ENCODE results near the gene TMEM62.

The TMEM62 gene

DNA sequence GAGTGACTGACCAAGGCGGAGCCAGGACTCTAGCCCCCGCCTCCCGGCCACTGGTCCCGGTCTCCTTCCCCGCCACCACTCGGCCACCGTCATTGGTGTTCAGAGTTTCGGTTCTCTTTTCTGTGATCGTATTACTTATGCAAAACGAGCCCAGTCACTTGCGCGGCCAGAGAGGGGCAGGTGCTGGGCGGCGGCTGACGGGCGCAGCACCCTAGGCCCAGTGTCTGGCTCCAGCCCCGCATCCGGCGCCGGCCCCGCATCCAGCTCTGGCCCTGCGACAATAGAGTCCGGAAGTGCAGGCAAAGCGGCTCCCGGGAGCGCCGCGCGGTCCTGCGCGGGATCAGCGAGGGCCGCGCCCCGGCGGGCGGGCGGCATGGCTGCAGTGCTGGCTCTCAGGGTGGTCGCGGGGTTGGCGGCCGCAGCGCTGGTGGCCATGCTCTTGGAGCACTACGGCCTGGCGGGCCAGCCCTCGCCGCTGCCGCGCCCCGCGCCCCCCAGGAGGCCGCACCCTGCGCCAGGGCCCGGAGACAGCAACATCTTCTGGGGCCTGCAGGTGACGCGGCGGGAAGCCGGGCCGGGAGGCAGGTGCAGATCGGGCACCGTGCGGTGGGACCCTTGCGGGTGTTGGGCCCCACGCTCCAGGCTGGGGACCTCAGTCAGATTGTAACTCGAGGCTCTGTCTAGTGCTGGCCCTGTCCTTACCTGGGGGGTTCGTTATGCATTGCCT is at the start of gene TMEM62:
Gene TMEM62 (plus strand): TSS at position 157 of the 727 bp plus-strand sequence. CDS start 217 bp downstream, at position 374.
- DNase-seq (ENCODE audit: low read depth): peak; percentile 32

DNA sequence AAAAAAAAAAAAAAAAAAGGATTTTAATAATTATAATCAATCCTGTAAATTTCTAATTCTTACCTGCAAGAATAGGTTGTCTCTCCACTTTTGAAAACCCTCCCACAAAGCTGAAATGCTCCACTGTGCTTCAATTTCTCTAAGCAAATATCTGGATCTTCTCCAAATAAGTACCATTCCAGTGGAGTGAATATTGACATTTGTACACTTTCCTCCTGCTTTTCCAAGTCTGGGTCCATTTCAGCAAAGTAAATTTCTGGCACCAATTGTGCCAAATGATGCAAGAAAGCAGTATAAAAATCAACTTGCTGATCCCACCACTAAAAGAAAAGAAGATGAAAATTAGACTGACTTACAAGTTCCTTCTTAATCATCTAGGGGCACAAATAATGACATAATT is 47.5 kb upstream of the TMEM62 start:
- DNase-seq (ENCODE audit: low read depth): no peak

DNA sequence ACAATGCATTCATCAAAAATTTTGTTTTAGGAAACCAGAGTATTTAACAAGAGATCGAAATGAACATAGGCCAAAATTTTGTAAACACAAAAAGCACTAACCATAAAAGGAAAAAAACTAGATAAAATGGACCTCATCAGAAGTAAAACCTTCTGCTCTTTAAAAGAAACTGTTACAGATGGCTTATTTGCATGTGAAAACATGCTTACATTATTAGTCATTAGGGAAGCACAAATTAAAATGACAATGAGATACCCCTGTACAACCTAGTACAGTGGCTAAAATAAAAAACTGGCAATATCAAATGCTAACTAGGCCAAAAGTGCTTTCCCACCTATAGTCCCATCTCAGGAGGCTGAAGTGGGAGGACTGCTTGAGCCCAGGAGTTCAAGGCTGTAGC is 46.8 kb upstream of the TMEM62 start:
- DNase-seq (ENCODE audit: low read depth): no peak

DNA sequence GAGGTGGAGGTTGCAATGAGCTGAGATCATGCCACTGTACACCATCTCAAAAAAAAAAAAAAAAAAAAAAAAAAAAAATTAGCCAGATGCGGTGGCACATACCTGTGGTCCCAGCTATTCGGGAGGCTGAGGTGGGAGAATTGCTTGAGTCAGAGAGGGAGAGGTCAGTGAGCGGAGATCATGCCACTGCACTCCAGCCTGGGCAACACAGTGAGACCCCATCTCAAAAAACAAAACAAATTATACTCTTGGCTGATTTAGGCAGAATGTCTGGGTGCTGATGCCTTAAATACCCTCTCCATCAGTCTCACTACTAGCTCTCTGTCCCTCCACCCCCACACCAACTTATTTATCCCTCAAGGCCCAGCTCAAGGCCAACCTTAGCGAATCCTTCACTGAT is 41.5 kb upstream of the TMEM62 start:
- DNase-seq (ENCODE audit: low read depth): no peak

DNA sequence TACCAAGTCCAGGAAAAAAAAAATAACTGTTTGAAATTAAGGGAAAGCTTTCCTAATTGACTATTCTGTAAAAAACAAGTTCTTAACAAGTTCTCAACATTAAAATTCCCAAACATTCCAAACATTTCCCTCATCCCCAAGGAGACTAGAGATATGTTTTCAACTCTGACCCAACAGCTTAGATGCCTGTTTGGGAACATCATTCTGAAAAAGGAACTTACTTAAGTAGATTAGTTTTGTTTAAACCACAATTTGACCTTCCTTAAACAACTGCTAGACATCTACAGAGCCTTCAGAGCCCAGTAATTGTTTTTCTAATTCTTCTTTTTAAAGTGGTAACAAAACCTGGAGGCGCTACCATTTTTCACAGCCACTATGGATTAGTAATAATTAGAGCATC is 40.4 kb upstream of the TMEM62 start:
- no peak for DNase-seq (ENCODE audit: low read depth)

DNA sequence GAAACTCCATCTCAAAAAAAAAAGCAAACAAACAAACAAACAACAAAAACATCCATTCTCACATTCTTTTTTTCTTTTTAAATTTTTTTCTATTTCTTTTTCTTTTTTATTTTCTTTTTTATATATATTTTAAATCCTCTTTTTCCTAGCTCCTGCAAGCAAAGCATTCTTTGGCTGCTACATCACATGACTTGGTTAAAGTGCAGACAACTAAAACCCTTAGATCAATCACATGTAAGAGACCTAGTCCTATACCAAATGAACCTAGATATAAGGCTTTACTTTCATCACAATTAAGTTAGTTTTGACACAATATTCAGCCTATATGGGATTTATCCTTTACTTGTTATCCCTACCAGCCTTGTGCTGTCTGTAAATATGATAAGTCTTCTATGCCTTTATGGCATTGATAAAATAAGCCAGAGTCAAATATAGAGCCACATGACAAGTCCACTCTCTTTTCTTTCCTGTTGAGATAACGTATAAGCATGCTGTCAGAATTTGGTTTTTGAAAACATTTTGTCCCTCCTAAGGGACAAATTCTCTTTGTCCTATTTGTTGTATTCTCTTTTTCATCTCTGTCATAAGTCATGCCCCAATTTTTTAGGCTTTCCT is 38.9 kb upstream of the TMEM62 start:
- no peak for DNase-seq (ENCODE audit: low read depth)

DNA sequence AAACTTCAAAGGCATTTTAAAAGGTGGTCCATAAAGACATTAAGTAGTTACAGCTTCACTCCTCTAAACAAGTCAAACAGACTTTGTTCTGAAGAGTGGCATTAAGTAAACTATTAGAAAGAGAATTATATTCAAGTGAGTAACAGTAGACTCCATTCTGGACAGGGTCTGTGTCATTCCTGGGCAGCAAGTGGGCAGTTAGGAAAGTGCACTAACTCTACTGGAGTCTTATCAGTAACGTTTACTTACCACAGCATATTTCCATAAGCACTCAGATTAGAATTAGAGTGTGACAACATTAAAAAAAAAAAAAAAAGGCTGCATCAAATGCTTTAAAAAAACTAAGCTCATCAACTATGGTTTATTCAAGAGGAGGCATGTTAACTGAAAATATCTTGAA is 38.1 kb upstream of the TMEM62 start:
- DNase-seq (ENCODE audit: low read depth): no peak

DNA sequence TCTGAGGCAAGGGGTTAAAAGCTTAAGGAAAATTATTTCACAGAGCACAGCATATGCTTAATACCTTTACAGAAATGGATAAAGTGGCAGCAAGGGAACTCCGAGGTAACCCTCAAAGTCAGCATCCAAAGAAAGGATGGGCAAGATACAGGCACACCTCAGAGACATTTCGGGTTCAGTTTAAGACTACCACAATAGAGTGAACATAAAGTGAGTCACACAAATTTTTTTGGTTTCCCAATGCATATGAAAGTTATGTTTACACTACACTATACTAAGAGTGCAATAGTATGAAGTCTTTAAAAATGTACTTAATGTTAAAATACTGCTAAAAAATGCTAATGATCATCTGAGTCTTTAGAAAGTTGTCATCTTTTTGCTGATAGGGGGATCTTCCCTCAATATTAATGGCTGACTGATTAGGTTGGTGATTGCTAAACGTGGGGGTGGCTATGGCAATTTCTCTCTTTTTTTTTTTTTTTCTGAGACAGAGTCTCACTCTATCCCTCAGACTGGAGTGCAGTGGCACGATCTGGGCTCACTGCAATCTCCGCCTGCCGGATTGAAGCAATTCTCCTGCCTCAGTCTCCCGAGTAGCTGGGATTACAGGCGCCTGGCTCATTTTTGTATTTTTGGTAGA is 37.6 kb upstream of the TMEM62 start:
- no peak for DNase-seq (ENCODE audit: low read depth)

DNA sequence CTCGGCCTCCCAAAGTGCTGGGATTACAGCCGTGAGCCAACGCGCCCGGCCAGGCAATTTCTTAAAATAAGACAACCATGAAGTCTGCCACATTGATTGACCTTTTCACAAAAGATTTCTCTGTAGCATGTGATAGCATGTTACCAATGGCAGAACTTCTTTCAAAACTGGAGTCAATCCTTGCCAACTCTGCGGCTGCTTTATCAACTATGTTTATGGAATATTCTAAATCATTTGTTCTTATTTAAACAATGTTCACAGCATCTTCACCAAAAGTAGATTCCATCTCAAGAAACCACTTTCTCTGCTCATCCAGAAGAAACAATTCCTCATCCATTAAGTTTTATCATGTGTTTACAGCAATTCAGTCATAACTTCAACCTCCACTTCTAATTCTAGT is 37.0 kb upstream of the TMEM62 start:
- no peak for DNase-seq (ENCODE audit: low read depth)

DNA sequence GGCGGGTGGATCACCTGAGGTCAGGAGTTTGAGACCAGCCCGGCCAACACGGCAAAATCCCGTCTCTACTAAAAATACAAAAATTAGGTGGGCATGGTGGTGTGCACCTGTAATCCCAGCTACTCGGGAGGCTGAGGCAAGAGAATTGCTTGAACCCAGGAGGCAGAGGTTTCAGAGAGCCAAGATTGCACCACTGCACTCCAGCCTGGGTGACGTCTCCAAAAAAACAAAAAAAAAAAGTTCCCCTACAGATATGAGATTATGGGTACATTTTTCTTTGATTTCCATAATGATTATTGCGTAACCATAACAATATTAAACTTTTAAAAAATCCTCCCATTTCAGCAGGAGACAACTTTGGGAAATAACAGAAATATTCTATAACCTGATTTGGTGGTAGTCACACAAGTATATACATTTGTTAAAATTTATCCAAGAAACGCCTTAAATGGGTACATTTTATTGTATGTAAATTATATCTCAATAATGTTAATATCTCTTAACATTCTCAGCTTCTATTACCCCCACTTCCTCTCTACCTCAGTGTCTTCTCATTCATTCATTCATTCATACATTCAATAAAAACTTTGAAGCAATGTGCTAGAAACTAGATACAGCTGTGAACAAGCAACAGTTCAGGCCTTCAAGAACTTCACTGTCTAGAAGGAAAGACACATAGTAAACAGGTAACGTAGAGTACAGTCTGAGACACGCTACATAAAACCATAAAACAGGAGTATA is 34.1 kb upstream of the TMEM62 start:
- DNase-seq (ENCODE audit: low read depth): no peak

DNA sequence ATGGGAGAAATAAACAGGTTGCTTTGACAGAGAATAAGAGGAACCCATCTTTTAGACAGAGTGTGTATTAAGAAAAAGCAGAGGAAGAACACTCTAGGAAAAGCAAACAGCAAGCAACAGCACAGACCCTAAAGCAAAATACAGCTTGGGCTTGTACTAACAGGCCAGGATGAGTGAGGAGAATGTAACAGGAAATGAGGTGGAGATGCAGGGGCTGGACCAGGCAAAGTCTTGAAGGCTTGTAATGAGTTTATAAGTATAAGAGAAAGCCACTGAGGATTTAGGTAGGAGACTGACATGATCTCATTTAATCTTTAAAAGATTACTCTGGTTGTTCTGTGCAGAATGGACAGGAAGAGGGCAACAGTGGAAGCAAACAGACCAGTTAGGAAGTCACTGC is 32.4 kb upstream of the TMEM62 start:
- no peak for DNase-seq (ENCODE audit: low read depth)

DNA sequence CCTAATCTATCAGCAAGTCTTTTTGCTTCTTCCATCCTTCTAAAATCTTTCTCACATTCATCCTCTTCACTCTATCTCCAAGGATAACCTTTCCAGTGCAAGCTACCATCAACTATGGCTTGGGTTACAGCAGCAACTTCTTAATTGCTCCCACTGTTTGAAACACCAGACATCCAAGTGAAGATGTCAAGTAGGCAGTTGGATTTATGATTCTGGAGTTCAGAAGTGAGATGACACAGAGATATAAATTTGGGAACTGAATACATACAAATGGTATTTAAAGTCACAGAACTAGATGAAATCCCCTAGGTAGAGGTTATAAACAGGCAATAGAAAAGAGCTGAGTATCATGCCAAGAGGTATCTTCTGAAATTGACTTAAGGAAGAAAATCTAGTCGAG is 31.2 kb upstream of the TMEM62 start:
- DNase-seq (ENCODE audit: low read depth): no peak

DNA sequence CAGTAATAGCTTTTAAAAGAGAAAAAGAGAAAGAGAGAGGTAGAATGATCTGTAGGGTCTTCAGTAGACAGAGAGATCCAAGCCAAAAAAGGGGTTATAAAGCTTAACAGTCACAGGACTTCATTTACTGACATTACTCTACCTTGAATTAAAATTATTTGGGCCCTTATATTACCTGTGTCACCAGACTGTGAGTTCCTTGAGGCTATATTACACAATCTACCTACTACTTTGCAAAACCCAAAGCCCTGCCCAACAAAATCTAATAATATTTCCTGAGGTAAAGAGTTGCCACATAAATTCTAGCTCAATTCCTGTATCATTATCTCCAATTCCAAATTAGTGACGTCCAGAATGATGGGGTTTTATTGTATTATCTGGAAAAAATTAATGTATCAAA is 29.5 kb upstream of the TMEM62 start:
- DNase-seq (ENCODE audit: low read depth): no peak

DNA sequence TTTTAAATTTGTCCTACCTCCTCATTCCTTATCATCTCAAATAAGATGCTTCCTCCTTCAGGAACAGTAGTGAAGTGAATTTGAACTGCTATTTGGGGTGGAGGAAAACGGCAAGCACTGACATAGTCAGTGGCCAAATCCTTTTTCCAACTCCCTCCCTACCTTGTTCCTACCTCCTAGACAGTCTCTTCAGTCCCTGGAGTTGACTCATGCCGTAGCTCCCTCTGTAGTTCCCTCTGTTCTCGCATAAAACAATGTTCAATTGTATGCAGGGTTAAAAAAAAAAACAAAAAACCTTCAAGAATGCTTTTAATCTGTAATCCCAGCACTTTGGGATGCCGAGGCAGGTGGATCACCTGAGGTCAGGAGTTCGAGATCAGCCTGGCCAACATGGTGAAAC is 29.0 kb upstream of the TMEM62 start:
- no peak for DNase-seq (ENCODE audit: low read depth)

DNA sequence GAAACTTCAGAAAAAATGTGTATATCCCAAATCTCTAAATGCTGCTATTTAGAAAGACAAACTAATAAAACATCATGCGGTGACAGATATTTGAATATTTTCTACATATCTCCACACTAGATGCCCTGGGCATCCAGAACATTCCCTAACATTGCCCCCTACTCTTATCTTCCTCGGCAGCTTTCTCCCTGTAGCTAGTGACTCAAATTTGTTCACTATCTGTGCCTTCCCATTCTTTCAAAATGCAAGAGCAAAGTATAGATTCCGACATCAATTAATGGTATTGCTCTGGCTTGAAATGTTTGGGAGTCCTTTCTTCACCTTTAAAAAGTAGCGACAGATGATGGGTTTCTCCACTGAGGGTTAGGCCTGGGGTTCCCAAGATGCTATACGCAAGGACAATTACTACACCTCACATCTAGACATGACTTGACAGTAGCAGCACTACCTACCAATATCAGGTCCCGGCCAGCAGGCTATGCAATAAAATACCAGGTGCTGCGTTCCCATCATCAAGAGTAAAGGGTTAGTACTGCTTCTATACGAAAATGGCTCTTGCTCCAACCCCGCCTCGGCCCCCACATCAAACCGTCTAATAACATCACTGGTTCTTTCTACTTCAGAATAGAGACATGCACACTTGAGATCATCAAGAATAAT is 28.2 kb upstream of the TMEM62 start:
- no peak for DNase-seq (ENCODE audit: low read depth)

DNA sequence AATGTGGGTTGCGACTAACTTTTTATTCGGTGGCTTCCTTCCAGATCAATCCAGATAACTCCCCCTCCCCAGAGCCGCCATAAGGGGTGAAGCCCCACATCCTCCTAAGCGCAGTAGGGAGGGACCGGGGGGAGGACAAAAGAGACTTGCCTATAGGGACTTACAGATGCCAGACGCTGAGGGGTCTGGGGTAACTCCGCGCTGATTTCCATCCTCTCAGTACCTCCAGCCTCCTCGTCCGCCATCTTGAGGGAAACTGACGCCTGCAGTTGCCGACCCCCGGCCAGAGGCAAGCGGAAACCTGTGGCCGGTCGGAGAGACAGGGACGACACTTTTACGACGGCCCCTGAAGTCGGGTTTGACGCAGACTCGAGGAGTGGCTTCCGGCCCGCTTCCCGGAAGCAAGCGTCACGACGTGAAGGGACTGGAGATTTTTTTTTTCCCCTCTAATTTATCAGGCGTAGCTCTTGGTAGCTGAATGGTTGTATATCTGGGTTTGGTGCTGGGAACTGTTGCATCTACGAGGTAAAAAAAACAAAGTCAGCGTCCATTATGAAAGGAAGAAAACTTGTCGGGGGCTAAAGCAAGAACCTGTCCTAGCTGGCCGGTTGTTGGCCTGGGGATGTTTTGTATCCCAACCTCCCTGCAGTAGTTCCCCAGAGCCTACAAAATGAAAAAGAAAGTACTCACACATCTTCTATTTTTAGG is 27.5 kb upstream of the TMEM62 start, which contains the start of gene UBR1:
Gene UBR1 (minus strand): TSS at position 261 of the 708 bp plus-strand sequence. CDS start 16 bp downstream, at position 245.
- DNase-seq (ENCODE audit: low read depth): peak; percentile 81

DNA sequence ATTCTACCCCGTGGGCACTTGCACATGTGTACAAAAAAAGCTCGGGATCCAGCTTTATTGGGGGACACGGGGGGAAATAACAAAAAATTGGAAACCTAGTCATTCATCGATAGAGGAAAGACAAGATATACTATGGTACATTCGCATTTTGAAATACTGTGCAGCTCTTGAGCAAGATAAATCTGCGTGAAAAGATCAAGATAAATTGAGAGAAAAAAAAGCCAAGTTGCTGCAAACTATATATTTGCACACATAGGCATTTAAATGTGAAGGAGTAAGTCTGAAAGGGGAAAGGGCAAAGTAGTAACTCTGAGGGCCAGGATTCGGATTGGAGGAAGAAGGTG is 26.9 kb upstream of the TMEM62 start:
- DNase-seq (ENCODE audit: low read depth): no peak

DNA sequence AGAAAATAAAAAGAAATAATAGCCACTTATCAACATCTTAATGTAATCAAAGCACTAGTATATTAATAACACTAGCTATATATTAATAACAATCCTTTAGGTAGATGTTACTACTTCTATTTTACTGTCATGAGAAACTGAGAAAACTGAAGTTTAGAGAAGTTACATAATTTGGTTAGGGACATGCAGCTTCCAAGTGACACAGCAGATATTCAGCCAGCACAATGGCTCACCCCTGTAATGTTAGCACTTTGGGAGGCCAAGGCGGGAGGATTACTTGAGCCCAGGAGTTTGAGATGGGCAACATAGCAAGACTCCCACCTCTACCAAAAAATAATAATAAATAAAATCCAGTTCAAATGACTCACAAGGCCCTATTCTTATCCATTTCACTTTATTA is 25.6 kb upstream of the TMEM62 start:
- DNase-seq (ENCODE audit: low read depth): no peak

DNA sequence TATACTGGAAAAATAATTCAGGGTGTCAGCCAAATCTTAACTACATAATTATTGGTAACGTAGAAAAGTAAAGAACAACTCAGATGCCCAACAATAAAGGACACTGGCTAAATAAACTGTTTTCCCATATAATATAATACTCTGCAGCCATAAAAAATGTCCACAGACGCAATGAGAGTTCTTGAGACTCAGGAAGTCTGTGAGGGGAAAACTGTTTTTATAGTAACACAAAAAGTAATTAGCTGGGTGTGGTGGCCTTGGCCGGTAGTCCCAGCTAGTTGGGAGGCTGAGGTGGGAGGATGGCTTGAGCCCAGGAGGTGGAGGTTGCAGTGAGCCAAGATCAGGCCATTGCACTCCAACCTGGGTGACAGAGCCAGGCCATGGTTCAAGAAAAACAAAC is 22.0 kb upstream of the TMEM62 start:
- DNase-seq (ENCODE audit: low read depth): no peak

DNA sequence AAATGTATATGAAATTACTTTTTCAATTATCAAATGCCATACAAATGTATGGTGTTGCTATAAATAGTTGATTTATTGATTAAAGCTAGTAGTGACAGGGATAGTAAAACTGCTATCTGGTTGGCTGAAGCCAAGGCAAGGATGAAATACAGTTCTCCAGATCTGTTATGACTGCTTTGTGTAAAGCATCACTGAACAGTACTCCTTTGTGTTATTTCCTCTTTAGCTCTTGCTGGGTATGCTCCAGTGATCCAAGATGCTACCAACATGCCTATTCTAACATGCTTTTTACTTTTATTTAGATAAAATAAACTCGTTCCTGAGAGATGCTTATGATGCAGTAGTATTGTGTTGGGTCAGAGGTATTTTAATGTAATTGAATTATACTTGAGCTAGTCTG is 15.1 kb upstream of the TMEM62 start:
- DNase-seq (ENCODE audit: low read depth): no peak

DNA sequence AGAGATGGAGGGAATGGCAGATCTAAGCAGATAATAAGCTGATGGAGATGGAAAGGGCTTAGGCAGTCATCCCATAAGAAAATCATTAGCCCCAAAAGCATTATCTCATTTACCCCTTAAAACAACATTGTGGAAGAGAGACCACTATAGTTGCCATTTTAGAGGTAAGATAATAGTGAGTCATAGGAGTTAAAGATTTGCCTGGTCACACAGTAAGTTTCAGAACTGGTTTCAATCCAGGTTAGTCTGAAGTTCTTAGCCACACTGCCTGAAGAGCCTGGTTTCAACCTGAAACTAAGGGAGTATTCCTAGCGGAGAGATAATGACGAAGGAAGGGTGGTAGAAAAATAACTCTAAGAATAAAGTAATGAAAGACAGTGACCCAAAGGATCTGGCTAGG is 14.6 kb upstream of the TMEM62 start:
- DNase-seq (ENCODE audit: low read depth): no peak

DNA sequence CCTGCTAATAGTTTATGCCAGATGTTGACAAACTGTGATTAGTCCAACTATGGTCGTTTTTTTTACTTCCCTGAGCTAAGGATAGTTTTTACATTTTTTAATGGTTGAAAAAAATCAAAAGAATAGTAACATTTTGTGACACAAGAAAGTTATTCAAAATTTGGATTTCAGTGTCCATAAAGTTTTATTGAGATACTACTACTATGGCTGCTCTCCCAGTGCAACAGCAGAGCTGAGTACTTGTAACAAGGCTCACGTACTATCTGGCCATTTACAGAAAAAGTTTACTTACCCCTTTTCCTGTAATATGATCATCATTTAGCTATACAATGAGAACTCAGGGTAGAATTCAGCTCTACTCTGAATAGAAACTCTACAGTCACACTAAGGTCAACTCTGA is 11.5 kb upstream of the TMEM62 start:
- DNase-seq (ENCODE audit: low read depth): no peak
